D721Med (cell line): ENCODE measurements around the gene CDK3.
A peak's percentile ranks its signal among the peaks of the same experiment; 100 is the strongest.

Source experiments
- DNase-seq: peaks from one replicate; pipeline ENCODE4 v3.0.0; 2011; ENCODE audit warnings: low spot score; ENCODE audit not compliant: insufficient read length
- FAIRE-seq: peaks from 2 replicates; lab custom pipeline; 2011; peaks lifted over from hg19 to GRCh38; lab: Jason Lieb, UNC
- CTCF ChIP-seq: IDR thresholded peaks from 2 replicates; pipeline ENCODE4 v1.5.1; 2012; ENCODE audit warnings: mild to moderate bottlenecking, control low read depth; ENCODE audit not compliant: insufficient read depth; ENCODE audit errors: missing control alignments

The CDK3 gene

GRCh38 chr17:75996665-75997590, 3.7 kb upstream of the CDK3 start:
- DNase-seq (no peak), FAIRE-seq (no peak)
- TF ChIP-seq CTCF: no peak

GRCh38 chr17:75998327-75998795, 2.3 kb upstream of the CDK3 start:
- FAIRE-seq: no peak
- no peak for DNase-seq

GRCh38 chr17:76000016-76000754, 470 bp upstream of the CDK3 start:
- DNase-seq (peak; percentile 98), FAIRE-seq (no peak)

More at GRCh38 chr17:75998327-75998795, 2.3 kb upstream of the CDK3 start:
- no peak for TF ChIP-seq CTCF

GRCh38 chr17:76002100-76002499, 1.4 kb downstream of the CDK3 start:
- DNase-seq (no peak), FAIRE-seq (no peak)
- no peak for TF ChIP-seq CTCF

More at GRCh38 chr17:76000016-76000754, 470 bp upstream of the CDK3 start:
- TF ChIP-seq CTCF: peak; percentile 73

GRCh38 chr17:76003915-76004314, 3.3 kb downstream of the CDK3 start:
- TF ChIP-seq CTCF: no peak
- no peak for DNase-seq
- FAIRE-seq: no peak

GRCh38 chr17:76004750-76005262, 4.2 kb downstream of the CDK3 start:
- DNase-seq (no peak), FAIRE-seq (no peak)
- TF ChIP-seq CTCF: no peak
